ENCODE results near the gene SHROOM3. TPM values are rescaled to one million over a fixed set of nuclear protein-coding genes. Genes with fewer than 3 reads are reported as not detected.
A peak's percentile ranks its signal among the peaks of the same experiment; 100 is the strongest.

Gene SHROOM3
- total RNA-seq, 1 donor from 2014 or later: 54.9 TPM

- peaks cover 16% of the 10 kb centered on the region for H3K9me3 Mint-ChIP-seq (ENCODE audit: low read depth)
- TF ChIP-seq CTCF (IDR thresholded peaks at IDR 0.05; ENCODE audit: unreplicated experiment): no peak
These were observed 141.8 kb downstream of the SHROOM3 start for GRCh38 chr4:76576824-76577223.

GRCh38 chr4:76578002-76578560 is 143.1 kb downstream of the SHROOM3 start:
- Mint-ChIP-seq H3K36me3 (ENCODE audit: insufficient read depth) (no peaks in the 10 kb centered on the region), H3K9me3 (ENCODE audit: low read depth) (peaks cover 16% of the 10 kb centered on the region), H3K27ac (no peak overlapping the region), H3K4me1 (ENCODE audit: low read depth) (peaks cover 19% of the 10 kb centered on the region), H3K4me3 (ENCODE audit: low read depth) (no peak overlapping the region), H3K27me3 (no peaks in the 10 kb centered on the region)
- TF ChIP-seq CTCF (IDR thresholded peaks at IDR 0.05; ENCODE audit: unreplicated experiment): no peak
- no peak for DNase-seq (ENCODE audit: low spot score, unreplicated experiment)

More at GRCh38 chr4:76576824-76577223, 141.8 kb downstream of the SHROOM3 start:
- DNase-seq (ENCODE audit: low spot score, unreplicated experiment): no peak
- Mint-ChIP-seq H3K4me3 (ENCODE audit: low read depth) (no peak overlapping the region), H3K27me3 (no peaks in the 10 kb centered on the region), H3K27ac (no peak overlapping the region), H3K4me1 (ENCODE audit: low read depth) (peaks cover 16% of the 10 kb centered on the region), H3K36me3 (ENCODE audit: insufficient read depth) (no peaks in the 10 kb centered on the region)

GRCh38 chr4:76579596-76580375 is 144.8 kb downstream of the SHROOM3 start:
- H3K4me3 Mint-ChIP-seq (ENCODE audit: low read depth): no peak overlapping the region
- H3K4me1 Mint-ChIP-seq (ENCODE audit: low read depth): peaks cover 22% of the 10 kb centered on the region
- peak overlapping the region; percentile 9 for H3K27ac Mint-ChIP-seq
- H3K9me3 Mint-ChIP-seq (ENCODE audit: low read depth): peaks cover 7% of the 10 kb centered on the region
- H3K27me3 Mint-ChIP-seq: no peaks in the 10 kb centered on the region
- H3K36me3 Mint-ChIP-seq (ENCODE audit: insufficient read depth): no peaks in the 10 kb centered on the region
- DNase-seq (ENCODE audit: low spot score, unreplicated experiment): no peak
- no peak for TF ChIP-seq CTCF (IDR thresholded peaks at IDR 0.05; ENCODE audit: unreplicated experiment)

- H3K4me3 Mint-ChIP-seq (ENCODE audit: low read depth): no peak overlapping the region
- DNase-seq (ENCODE audit: low spot score, unreplicated experiment): no peak
- no peaks in the 10 kb centered on the region for H3K27me3 Mint-ChIP-seq
- H3K27ac Mint-ChIP-seq: no peak overlapping the region
- no peaks in the 10 kb centered on the region for H3K36me3 Mint-ChIP-seq (ENCODE audit: insufficient read depth)
- no peaks in the 10 kb centered on the region for H3K9me3 Mint-ChIP-seq (ENCODE audit: low read depth)
- peaks cover 36% of the 10 kb centered on the region for H3K4me1 Mint-ChIP-seq (ENCODE audit: low read depth)
- TF ChIP-seq CTCF (IDR thresholded peaks at IDR 0.05; ENCODE audit: unreplicated experiment): no peak
These were observed 146.3 kb downstream of the SHROOM3 start for GRCh38 chr4:76581077-76581962.

All from progenitor cell of endocrine pancreas (in vitro differentiated cells).